MM.1S (cell line): ENCODE data around the gene TMEM97.

Source experiments
- DNase-seq: peaks from one replicate; pipeline ENCODE4 v3.0.0-alpha.2; 2015
- H2AFZ ChIP-seq: fragments of 300-600 bp; sonication (generic); 2 replicates; pipeline ENCODE4 v1.6.0; 2016; ENCODE audit warnings: antibody characterized with exemption, low read length
- H3F3A ChIP-seq: fragments of 300-600 bp; sonication (generic); 2 replicates; pipeline ENCODE4 v1.6.1; 2016; ENCODE audit warnings: mild to moderate bottlenecking, antibody characterized with exemption, low read length, moderate library complexity, mixed read lengths; ENCODE audit not compliant: insufficient read depth
- H3K27ac ChIP-seq: fragments of 300-600 bp; sonication (generic); 2 replicates; pipeline ENCODE4 v1.5.1; 2016; ENCODE audit warnings: mild to moderate bottlenecking, low read length
- H3K27me3 ChIP-seq: fragments of 300-600 bp; sonication (generic); replicated peaks from 2 replicates; pipeline ENCODE4 v1.6.0; 2016; ENCODE audit warnings: low read length; ENCODE audit not compliant: insufficient read depth
- H3K36me3 ChIP-seq: fragments of 300-600 bp; sonication (generic); replicated peaks from 2 replicates; pipeline ENCODE4 v1.6.1; 2016; ENCODE audit warnings: mild to moderate bottlenecking, low read length, mixed read lengths; ENCODE audit not compliant: insufficient read depth
- H3K4me1 ChIP-seq: fragments of 300-600 bp; sonication (generic); 2 replicates; pipeline ENCODE4 v1.6.1; 2016; ENCODE audit warnings: low read length, mixed read lengths
- H3K4me2 ChIP-seq: fragments of 300-600 bp; sonication (generic); 2 replicates; pipeline ENCODE4 v1.6.0; 2016; ENCODE audit warnings: low read depth, low read length
- H3K4me3 ChIP-seq: fragments of 300-600 bp; sonication (generic); 2 replicates; pipeline ENCODE4 v1.5.1; 2016; ENCODE audit warnings: low read length, mixed read lengths
- H3K79me2 ChIP-seq: fragments of 300-600 bp; sonication (generic); 2 replicates; pipeline ENCODE4 v1.6.1; 2016; ENCODE audit warnings: mixed run types, low read length, mixed read lengths
- H3K9ac ChIP-seq: fragments of 300-600 bp; sonication (generic); 2 replicates; pipeline ENCODE4 v1.6.1; 2016; ENCODE audit warnings: low read length, mixed read lengths
- H3K9me2 ChIP-seq: fragments of 300-600 bp; sonication (generic); replicated peaks from 2 replicates; pipeline ENCODE4 v1.6.1; 2016; ENCODE audit warnings: mild to moderate bottlenecking, low read length, mixed read lengths; ENCODE audit not compliant: insufficient read depth
- H3K9me3 ChIP-seq: fragments of 300-600 bp; sonication (generic); replicated peaks from 2 replicates; pipeline ENCODE4 v1.6.1; 2016; ENCODE audit warnings: mild to moderate bottlenecking, low read length, mixed read lengths; ENCODE audit not compliant: insufficient read depth
- H4K20me1 ChIP-seq: fragments of 300-600 bp; sonication (generic); 2 replicates; pipeline ENCODE4 v1.6.1; 2016; ENCODE audit warnings: mild to moderate bottlenecking, low read length, moderate library complexity, mixed read lengths; ENCODE audit not compliant: insufficient read depth
- CTCF ChIP-seq: fragments of 300-600 bp; sonication (generic); IDR thresholded peaks from 2 replicates; pipeline ENCODE4 v1.5.1; 2016; ENCODE audit warnings: antibody characterized with exemption, low read length, mixed read lengths
- EZH2 ChIP-seq: fragments of 300-600 bp; sonication (generic); optimal IDR thresholded peaks from 2 replicates; pipeline ENCODE3; 2017; ENCODE audit warnings: low read depth, mild to moderate bottlenecking, antibody characterized with exemption, low read length, mixed read lengths
- EZH2phosphoT487 ChIP-seq: fragments of 300-600 bp; sonication (generic); IDR thresholded peaks from 2 replicates; pipeline ENCODE4 v1.6.1; 2018; ENCODE audit warnings: antibody characterized with exemption, low read length

The TMEM97 gene

GRCh38 chr17:28325211-28325610, 6.2 kb downstream of the TMEM97 start:
- Histone ChIP-seq H3K27me3 (no peaks in the 10 kb centered on the region), H3K9me3 (no peaks in the 10 kb centered on the region), H3K4me3 (no peak overlapping the region), H2AFZ (no peak overlapping the region), H3K9me2 (no peaks in the 10 kb centered on the region), H4K20me1 (no peaks in the 10 kb centered on the region), H3K9ac (no peak overlapping the region), H3K79me2 (peaks cover 67% of the 10 kb centered on the region), H3K36me3 (peaks cover 4% of the 10 kb centered on the region; the same call in 1 of the 2 replicates), H3K4me1 (no peaks in the 10 kb centered on the region; the same call in 1 of the 2 replicates), H3F3A (peaks cover 4% of the 10 kb centered on the region; the same call in 1 of the 2 replicates), H3K4me2 (no peak overlapping the region), H3K27ac (no peak overlapping the region)
- TF ChIP-seq EZH2phosphoT487 (no peak), CTCF (no peak), EZH2 (no peak)
- DNase-seq, result no peak

- Histone ChIP-seq H3K9me3 (no peaks in the 10 kb centered on the region), H3K9me2 (no peaks in the 10 kb centered on the region), H3K9ac (no peak overlapping the region), H3K79me2 (peaks cover 58% of the 10 kb centered on the region), H3K27me3 (no peaks in the 10 kb centered on the region), H3K4me3 (no peak overlapping the region), H3K27ac (no peak overlapping the region), H3K36me3 (peaks cover 4% of the 10 kb centered on the region; the same call in 1 of the 2 replicates), H3K4me2 (no peak overlapping the region), H2AFZ (no peak overlapping the region), H3F3A (peaks cover 4% of the 10 kb centered on the region; the same call in 1 of the 2 replicates), H4K20me1 (no peaks in the 10 kb centered on the region), H3K4me1 (no peaks in the 10 kb centered on the region)
- no peak for DNase-seq
- TF ChIP-seq EZH2, result no peak
- TF ChIP-seq CTCF, result no peak
- no peak for TF ChIP-seq EZH2phosphoT487
These were observed 7.1 kb downstream of the TMEM97 start for GRCh38 chr17:28326114-28326513.

- H3K4me1 ChIP-seq, result no peaks in the 10 kb centered on the region
- TF ChIP-seq EZH2phosphoT487 (no peak), CTCF (no peak), EZH2 (no peak)
- H3K4me2 ChIP-seq, result no peak overlapping the region
- H3K27me3 ChIP-seq, result no peaks in the 10 kb centered on the region
- no peaks in the 10 kb centered on the region for H3K9me3 ChIP-seq
- H3K27ac ChIP-seq, result no peak overlapping the region
- no peaks in the 10 kb centered on the region for H3K9me2 ChIP-seq
- H4K20me1 ChIP-seq, result no peaks in the 10 kb centered on the region
- no peak overlapping the region for H3K9ac ChIP-seq
- H3K4me3 ChIP-seq, result no peak overlapping the region
- H3K36me3 ChIP-seq, result 0 out of 2 replicates have a peak, but pooled peaks cover 4% of the 10 kb centered on the region
- no peak for DNase-seq
- H2AFZ ChIP-seq, result no peak overlapping the region
- H3K79me2 ChIP-seq, result peaks cover 51% of the 10 kb centered on the region
- H3F3A ChIP-seq, result peaks cover 4% of the 10 kb centered on the region; the same call in 1 of the 2 replicates
These were observed 8.1 kb downstream of the TMEM97 start for GRCh38 chr17:28327031-28327607.
